GM12801 (cell line): ENCODE data around the gene FOXA2.

ENCODE experiments used
- CTCF ChIP-seq: IDR thresholded peaks from one replicate; pipeline ENCODE4 v1.5.1; 2011; ENCODE audit warnings: control low read depth; ENCODE audit not compliant: insufficient read length; ENCODE audit errors: extremely low read depth

FOXA2 gene

GRCh38 chr20:22583773-22584521 is 425 bp downstream of the FOXA2 start:
- TF ChIP-seq CTCF: no peak

- TF ChIP-seq CTCF: no peak
These were observed 1.2 kb downstream of the FOXA2 start for GRCh38 chr20:22582964-22583772.

- TF ChIP-seq CTCF: no peak
These were observed 1.9 kb downstream of the FOXA2 start for GRCh38 chr20:22582386-22582963.

GRCh38 chr20:22581437-22582385 is 2.7 kb downstream of the FOXA2 start:
- no peak for TF ChIP-seq CTCF

- no peak for TF ChIP-seq CTCF
These were observed 4.4 kb downstream of the FOXA2 start for GRCh38 chr20:22579711-22580697.

GRCh38 chr20:22579119-22579427 is 5.3 kb downstream of the FOXA2 start:
- TF ChIP-seq CTCF: no peak
